Astrocyte of the spinal cord (primary cell): Measurements from ENCODE around the gene PSMC5.

Experiments used
- DNase-seq: peaks from one replicate; pipeline ENCODE4 v3.0.0; 2011; ENCODE audit warnings: low read depth, low spot score
- H3K4me3 ChIP-seq: 2 replicates; pipeline ENCODE4 v1.5.1; 2011; ENCODE audit warnings: low read depth, mild to moderate bottlenecking, low read length, moderate library complexity
- CTCF ChIP-seq: IDR thresholded peaks from 2 replicates; pipeline ENCODE4 v1.5.1; 2012; ENCODE audit warnings: low read depth, mild to moderate bottlenecking, low read length, inconsistent platforms
- in situ Hi-C: cut with HindIII; loops from 2 replicates; pipeline ENCODE4 v1.10.0; 2017; ENCODE audit warnings: low sequenced_read_pairs

PSMC5 gene

DNA sequence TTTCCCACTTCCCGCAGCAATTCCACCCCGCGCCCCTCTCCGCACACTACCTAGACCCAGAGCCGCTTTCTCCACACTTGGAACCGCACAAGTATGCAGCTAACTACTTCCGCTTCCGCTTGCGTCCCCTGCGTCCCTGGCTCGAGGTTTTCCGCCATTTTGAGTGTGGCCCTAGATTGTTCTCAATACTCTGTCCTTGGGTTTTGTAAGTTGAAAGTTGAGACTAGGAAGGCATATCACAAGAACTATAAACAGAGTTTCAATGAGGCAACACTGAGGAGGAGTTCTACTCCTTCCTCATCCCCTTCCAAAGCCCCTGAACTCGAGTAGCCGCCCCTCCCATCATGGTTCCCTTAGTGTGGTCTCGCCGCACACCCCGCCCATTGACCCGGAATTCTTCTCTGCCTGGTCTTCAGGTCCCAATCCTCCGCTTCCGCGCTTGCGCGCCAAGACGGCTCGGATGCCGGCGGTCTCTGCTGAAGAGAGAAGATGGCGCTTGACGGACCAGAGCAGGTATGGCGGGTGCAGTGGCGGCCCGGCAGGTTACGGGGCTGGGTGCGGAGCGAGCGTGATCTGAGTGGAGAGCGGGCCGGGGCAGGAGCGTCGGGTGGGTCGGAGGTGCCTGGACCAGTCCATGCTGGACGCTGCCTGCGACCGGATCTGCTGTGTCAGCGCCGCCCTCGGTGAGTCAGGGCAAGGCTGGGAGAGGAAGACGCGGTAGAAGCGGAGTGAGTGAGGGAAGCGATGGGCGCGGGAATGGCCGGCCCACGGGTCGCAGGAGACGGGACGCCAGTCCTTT, at the start of gene PSMC5, which contains the start of gene FTSJ3:
TSS of gene PSMC5 (plus strand) at position 430 of the 799 bp plus-strand sequence. CDS start at position 490, 60 bp downstream.
TSS of gene FTSJ3 (minus strand) at position 662 of the 799 bp plus-strand sequence. CDS start 761 bp downstream, outside the sequence.
- peak; percentile 97 for DNase-seq
- peak within 1 kb of the TSS; percentile 96 for H3K4me3 ChIP-seq
- in situ Hi-C loops: no loop called here
- TF ChIP-seq CTCF: peak; percentile 48

DNA sequence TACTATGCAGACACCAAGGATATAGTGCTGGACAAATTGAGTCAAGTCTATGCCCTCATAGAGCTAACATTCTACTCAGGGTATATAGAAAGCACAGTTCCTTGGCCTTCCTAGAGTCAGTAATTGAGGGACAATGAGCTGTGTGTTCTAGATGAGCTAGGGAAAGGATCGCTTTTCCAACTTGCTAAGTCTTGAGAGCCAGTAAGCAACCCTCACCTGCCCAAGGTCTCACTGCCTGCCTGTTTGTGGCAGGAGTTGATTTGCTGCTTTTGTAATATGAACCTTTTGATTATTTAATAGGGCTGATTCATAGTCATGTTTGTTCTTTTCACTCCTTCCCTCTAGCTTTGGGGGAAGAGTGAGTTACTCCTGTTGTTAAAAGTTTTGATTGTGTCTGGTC, 46.7 kb upstream of the PSMC5 start:
- no peak overlapping the region for H3K4me3 ChIP-seq
- in situ Hi-C loops: no loop called here
- no peak for TF ChIP-seq CTCF
- peak; percentile 22 for DNase-seq

GRCh38 chr17:63780928-63781327, 46.3 kb upstream of the PSMC5 start:
- in situ Hi-C loops: no loop called here
- H3K4me3 ChIP-seq: no peak overlapping the region
- no peak for DNase-seq
- no peak for TF ChIP-seq CTCF

DNA sequence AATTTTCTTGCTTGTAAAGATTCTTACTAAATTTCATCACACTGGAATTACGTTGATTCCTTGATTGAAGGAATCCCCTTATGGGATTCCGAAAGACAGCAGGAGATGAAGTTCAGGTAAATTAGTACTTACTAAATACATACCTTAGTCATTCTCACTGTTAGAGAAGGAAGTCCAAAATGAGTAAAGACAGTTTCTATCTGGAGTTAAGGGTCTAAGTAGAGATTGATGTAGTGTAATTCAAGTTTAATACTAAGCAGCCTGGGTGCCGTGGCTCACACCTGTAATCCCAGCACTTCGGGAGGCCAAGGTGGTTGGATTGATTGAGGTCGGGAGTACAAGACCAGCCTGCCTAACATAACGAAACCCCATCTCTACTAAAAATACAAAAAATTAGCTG, 43.7 kb upstream of the PSMC5 start:
- DNase-seq: no peak
- in situ Hi-C loops: no loop called here
- no peak overlapping the region for H3K4me3 ChIP-seq
- TF ChIP-seq CTCF: no peak

DNA sequence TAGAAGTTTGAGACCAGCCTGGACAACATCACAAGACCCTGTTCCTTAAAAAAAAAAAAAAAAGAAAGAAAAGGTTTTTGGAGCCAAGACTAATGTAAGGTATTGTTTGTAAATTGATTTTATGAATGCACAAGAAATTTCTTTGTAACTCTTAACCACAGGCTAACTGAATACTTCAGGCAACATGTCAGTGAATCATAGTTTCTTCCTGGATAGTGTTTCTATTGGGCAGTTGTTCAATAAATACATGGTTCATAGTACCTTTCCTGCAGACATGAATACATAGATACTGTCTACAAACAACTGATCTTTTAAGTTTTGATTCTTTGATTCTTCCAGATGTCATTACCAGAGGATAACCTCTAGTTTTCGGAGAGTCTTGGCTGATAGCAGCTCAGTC, 41.7 kb upstream of the PSMC5 start:
- TF ChIP-seq CTCF: no peak
- in situ Hi-C loops: no loop called here
- H3K4me3 ChIP-seq: no peak overlapping the region
- DNase-seq: peak; percentile 59

DNA sequence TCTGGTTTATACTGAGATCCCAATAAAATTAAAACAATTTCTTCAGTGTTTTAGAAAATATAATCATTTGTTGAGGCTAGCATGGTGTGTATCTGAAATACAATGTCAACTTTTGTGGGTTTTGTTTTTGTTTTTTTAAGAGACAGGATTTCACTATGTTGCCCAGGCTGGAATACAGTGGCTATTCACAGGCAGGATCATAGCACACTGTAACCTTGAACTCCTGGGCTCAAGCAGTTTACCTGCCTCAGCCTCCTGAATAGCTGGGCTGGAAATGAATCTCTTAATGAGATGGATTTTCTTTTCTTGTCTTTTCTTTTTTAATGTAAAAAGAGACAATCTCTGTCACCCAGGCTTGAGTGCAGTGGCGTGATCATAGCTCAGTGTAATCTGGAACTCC, 41.1 kb upstream of the PSMC5 start:
- in situ Hi-C loops: no loop called here
- no peak overlapping the region for H3K4me3 ChIP-seq
- no peak for DNase-seq
- no peak for TF ChIP-seq CTCF
